ENCODE data around the gene UFC1. TPM values are rescaled to one million over a fixed set of nuclear protein-coding genes. Genes with fewer than 3 reads are reported as not detected.

The UFC1 gene
- total and polyA plus RNA-seq, 12 donors: 43.0 to 142 (median 74.9) TPM

DNA sequence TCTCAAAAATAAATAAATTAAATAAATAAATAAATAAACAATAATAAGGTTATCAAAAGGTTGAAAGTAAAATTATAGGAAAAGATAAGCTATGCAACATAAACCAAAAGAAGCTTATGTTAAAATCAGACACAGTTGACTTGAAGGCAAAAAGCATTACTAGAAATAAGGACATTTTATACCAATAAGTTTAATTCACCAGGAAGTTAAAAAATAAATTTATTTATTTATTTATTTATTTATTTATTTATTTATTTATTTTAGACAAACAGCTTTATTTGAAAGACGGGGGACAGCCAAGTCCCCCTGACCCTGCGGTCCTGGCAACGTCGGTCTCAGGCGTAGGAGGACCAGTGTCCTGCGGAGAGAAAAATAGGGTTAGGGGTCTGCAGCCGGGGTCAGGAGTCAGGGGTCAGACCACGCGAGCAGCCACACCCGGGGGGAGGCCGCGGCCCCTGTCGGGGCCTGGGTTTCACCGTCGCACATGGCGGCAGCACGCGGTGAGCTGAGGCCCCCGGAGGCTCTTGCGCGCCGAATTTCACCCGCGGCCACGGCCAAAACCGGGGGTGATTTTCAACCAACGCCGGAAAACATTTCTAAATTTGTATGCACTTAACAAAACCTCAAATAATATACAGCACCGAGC lies 12.9 kb upstream of the UFC1 start:
- H3K4me1 ChIP-seq: peaks cover 0 to 32% (median 8%) of the 10 kb centered on the region in 9 donors
- no peak for TF ChIP-seq CTCF (IDR thresholded peaks at IDR 0.05)
- H3K27me3 ChIP-seq: no peaks in the 10 kb centered on the region
- H3K9me3 ChIP-seq: no peaks in the 10 kb centered on the region
- no peak overlapping the region for H3K4me3 ChIP-seq
- peaks cover 0 to 6% (median 0%) of the 10 kb centered on the region in 9 donors for H3K36me3 ChIP-seq
- H3K27ac ChIP-seq: no peak overlapping the region
- DNase-seq (no peak), ATAC-seq (no peak)
- 93 to 95% methylated on average over 29 of the region's 29 CpGs for WGBS, 2 donors
- intact Hi-C loops (cut with DNase I): no loop called here

GRCh38 chr1:161145832-161146231 lies 7.9 kb upstream of the UFC1 start:
- 85% methylated on average over 3 of the region's 3 CpGs for WGBS, 2 donors
- DNase-seq: no peak
- Histone ChIP-seq H3K27ac (no peak overlapping the region), H3K27me3 (no peaks in the 10 kb centered on the region), H3K4me3 (no peak overlapping the region), H3K36me3 (no peaks in the 10 kb centered on the region), H3K4me1 (no peaks in the 10 kb centered on the region), H3K9me3 (no peaks in the 10 kb centered on the region)
- ATAC-seq: no peak
- no peak for TF ChIP-seq CTCF (IDR thresholded peaks at IDR 0.05)
- intact Hi-C loops (cut with DNase I): no loop called here

DNA sequence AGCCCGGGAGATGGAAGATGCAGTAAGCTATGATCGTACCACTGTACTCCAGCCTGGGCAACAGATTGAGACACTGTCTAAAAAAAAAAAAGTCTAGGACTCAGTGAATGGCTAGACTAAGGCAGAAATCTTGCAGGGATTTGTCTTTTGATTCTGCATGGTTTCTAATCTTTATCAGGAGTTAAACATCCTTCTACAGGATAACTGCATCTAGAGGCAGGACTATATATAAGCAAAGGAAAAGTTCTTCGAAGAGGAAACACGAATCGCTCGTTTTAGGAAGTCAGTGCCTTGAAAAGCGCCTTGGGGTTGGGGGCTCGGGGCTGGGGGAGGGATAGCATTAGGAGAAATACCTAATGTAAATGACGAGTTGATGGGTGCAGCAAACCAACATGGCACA lies 602 bp upstream of the UFC1 start:
- no peak for TF ChIP-seq CTCF (IDR thresholded peaks at IDR 0.05)
- DNase-seq (no peak), ATAC-seq (peak in 1 of 8 donors; percentile 4)
- H3K4me1 ChIP-seq: peaks cover 0 to 20% (median 12%) of the 10 kb centered on the region in 9 donors
- 24% methylated on average over 9 of the region's 9 CpGs for WGBS, 2 donors
- peak overlapping the region; percentile 60 to 91 (median 82) for H3K4me3 ChIP-seq
- peak overlapping the region; percentile 83 to 96 (median 93) for H3K27ac ChIP-seq
- H3K36me3 ChIP-seq: peaks cover 0 to 18% (median 0%) of the 10 kb centered on the region in 9 donors
- intact Hi-C loops (cut with DNase I): loop anchor here in 1 of 10 donors (5.0 kb wide), 1 partner anchor 36 kb away; the partner anchor contains the start of genes NIT1 and PFDN2
- no peaks in the 10 kb centered on the region for H3K27me3 ChIP-seq
- H3K9me3 ChIP-seq: no peaks in the 10 kb centered on the region

DNA sequence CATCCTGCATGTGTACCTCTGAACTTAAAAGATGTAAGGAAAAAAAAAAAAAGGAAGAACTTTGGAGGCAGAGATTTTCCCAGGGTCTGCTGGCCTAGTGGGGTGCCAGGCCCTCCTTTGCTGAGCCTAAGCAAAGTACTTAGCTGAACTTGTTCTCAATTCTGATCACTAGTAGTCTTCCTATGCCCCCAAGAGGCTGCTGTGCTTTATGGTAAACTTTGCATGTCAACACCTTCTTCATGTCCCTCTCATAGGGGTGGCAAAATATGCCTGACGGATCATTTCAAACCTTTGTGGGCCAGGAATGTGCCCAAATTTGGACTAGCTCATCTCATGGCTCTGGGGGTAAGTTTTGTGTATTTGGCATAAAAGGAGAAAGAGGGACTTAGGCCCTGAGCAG lies 4.1 kb downstream of the UFC1 start:
- H3K27ac ChIP-seq: no peak overlapping the region
- ATAC-seq (no peak), DNase-seq (no peak)
- no peak overlapping the region for H3K4me3 ChIP-seq
- H3K27me3 ChIP-seq: no peaks in the 10 kb centered on the region
- intact Hi-C loops (cut with DNase I): no loop called here
- H3K36me3 ChIP-seq: peaks cover 0 to 44% (median 5%) of the 10 kb centered on the region in 9 donors
- no peaks in the 10 kb centered on the region for H3K9me3 ChIP-seq
- WGBS, 2 donors: 84 to 97% methylated on average over 1 of the region's 1 CpG
- H3K4me1 ChIP-seq: peaks cover 5 to 48% (median 38%) of the 10 kb centered on the region in 9 donors
- no peak for TF ChIP-seq CTCF (IDR thresholded peaks at IDR 0.05)
